ENCODE data around the gene KIF22.

The KIF22 gene

DNA sequence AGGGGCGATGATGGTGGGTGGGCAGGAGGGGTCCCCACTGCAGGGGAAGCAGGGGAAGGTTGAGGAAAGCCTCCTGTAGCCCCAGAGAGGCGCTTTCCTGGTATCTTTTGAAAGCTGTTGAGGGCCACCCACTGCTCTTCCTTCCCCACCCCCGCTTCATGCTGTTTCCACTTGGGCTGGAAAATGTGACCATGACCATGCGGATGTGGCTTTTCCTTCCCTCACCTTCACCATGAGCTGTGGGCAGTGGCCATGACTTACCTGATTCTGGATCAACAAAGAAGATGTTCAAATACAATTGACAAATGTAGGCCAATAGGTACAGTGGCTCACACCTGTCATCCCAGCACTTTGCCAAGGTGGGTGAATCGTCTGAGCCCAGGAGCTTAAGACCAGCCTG is 43.5 kb downstream of the KIF22 start:
- H3K36me3 ChIP-seq (ENCODE audit: low read length): no peaks in the 10 kb centered on the region

DNA sequence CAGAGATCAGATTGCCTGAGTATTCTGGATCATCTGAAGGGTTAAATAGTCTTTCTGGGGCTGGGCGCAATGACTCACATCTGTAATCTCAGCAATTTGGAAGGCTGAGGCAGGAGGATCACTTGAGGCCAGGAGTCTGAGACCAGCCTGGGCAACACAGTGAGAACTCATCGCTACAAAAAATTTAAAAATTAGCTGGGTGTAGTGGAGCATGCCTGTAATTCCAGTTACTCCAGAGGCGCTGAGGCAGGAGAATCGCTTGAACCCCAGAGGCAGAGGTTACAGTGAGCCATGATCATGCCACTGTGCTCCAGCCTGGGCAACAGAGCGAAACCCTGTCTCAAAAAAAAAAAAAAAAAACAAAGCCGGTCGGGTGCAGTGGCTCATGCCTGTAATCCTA is 45.4 kb downstream of the KIF22 start:
- H4K20me1 ChIP-seq (ENCODE audit: low read depth, low read length): no peaks in the 10 kb centered on the region
- H3K4me2 ChIP-seq (ENCODE audit: low read depth, low read length, poor library complexity, severe bottlenecking): no peak overlapping the region
- no peak overlapping the region for H3K27ac ChIP-seq (ENCODE audit: low read depth, low read length)
- H3K9ac ChIP-seq (ENCODE audit: low read length): no peak overlapping the region
- TF ChIP-seq EZH2phosphoT487 (conservative IDR thresholded peaks at IDR 0.05; ENCODE audit: low read length): no peak
- TF ChIP-seq, protein P1, sequence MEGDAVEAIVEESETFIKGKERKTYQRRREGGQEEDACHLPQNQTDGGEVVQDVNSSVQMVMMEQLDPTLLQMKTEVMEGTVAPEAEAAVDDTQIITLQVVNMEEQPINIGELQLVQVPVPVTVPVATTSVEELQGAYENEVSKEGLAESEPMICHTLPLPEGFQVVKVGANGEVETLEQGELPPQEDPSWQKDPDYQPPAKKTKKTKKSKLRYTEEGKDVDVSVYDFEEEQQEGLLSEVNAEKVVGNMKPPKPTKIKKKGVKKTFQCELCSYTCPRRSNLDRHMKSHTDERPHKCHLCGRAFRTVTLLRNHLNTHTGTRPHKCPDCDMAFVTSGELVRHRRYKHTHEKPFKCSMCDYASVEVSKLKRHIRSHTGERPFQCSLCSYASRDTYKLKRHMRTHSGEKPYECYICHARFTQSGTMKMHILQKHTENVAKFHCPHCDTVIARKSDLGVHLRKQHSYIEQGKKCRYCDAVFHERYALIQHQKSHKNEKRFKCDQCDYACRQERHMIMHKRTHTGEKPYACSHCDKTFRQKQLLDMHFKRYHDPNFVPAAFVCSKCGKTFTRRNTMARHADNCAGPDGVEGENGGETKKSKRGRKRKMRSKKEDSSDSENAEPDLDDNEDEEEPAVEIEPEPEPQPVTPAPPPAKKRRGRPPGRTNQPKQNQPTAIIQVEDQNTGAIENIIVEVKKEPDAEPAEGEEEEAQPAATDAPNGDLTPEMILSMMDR (IDR thresholded peaks at IDR 0.05; ENCODE audit: insufficient read depth, low read length, poor library complexity, severe bottlenecking): no peak
- no peak overlapping the region for H2AFZ ChIP-seq (ENCODE audit: low read depth, low read length, severe bottlenecking)
- no peaks in the 10 kb centered on the region for H3K27me3 ChIP-seq (ENCODE audit: low read length)
- H3K36me3 ChIP-seq (ENCODE audit: low read length): no peaks in the 10 kb centered on the region
- no peaks in the 10 kb centered on the region for H3K9me3 ChIP-seq (ENCODE audit: insufficient read depth, low read length)
- H3K79me2 ChIP-seq (ENCODE audit: insufficient read depth, low read length): no peaks in the 10 kb centered on the region
- no peak overlapping the region for H3K4me3 ChIP-seq (ENCODE audit: insufficient read depth, low read length, poor library complexity, severe bottlenecking)
- H3K9me2 ChIP-seq (replicated peaks; ENCODE audit: insufficient read depth, low read length): no peaks in the 10 kb centered on the region
- no peaks in the 10 kb centered on the region for H3F3A ChIP-seq (ENCODE audit: insufficient read depth)

More for the DNA sequence above, 43.5 kb downstream of the KIF22 start:
- Histone ChIP-seq H3K4me3 (ENCODE audit: insufficient read depth, low read length, poor library complexity, severe bottlenecking) (no peak overlapping the region), H4K20me1 (ENCODE audit: low read depth, low read length) (no peaks in the 10 kb centered on the region), H3K4me2 (ENCODE audit: low read depth, low read length, poor library complexity, severe bottlenecking) (no peak overlapping the region), H3K27ac (ENCODE audit: low read depth, low read length) (no peak overlapping the region), H3K9me3 (ENCODE audit: insufficient read depth, low read length) (no peaks in the 10 kb centered on the region), H3K79me2 (ENCODE audit: insufficient read depth, low read length) (no peaks in the 10 kb centered on the region), H3K9me2 (replicated peaks; ENCODE audit: insufficient read depth, low read length) (no peaks in the 10 kb centered on the region), H2AFZ (ENCODE audit: low read depth, low read length, severe bottlenecking) (no peak overlapping the region), H3K9ac (ENCODE audit: low read length) (no peak overlapping the region), H3K27me3 (ENCODE audit: low read length) (no peaks in the 10 kb centered on the region), H3F3A (ENCODE audit: insufficient read depth) (no peaks in the 10 kb centered on the region)
- TF ChIP-seq EZH2phosphoT487 (conservative IDR thresholded peaks at IDR 0.05; ENCODE audit: low read length): no peak
- TF ChIP-seq, protein P1 (IDR thresholded peaks at IDR 0.05; ENCODE audit: insufficient read depth, low read length, poor library complexity, severe bottlenecking): no peak

DNA sequence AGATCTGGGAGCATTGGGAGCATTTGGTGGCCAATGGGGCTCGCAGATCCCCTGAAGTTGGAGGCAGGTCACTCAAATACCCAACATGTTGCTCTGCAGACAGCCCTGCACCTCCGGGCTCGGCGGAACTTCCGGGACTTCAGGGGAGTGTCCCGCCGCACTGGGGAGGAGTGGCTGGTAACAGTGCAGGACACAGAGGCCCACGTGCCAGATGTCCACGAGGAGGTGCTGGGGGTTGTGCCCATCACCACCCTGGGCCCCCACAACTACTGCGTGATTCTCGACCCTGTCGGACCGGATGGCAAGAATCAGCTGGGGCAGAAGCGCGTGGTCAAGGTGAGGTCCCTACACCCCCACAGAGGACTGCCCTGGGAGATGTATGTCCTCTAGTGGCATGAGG is 46.1 kb downstream of the KIF22 start:
- Histone ChIP-seq H3K4me3 (ENCODE audit: insufficient read depth, low read length, poor library complexity, severe bottlenecking) (no peak overlapping the region), H3K27ac (ENCODE audit: low read depth, low read length) (no peak overlapping the region), H3K79me2 (ENCODE audit: insufficient read depth, low read length) (no peaks in the 10 kb centered on the region), H3F3A (ENCODE audit: insufficient read depth) (no peaks in the 10 kb centered on the region), H3K4me2 (ENCODE audit: low read depth, low read length, poor library complexity, severe bottlenecking) (no peak overlapping the region), H2AFZ (ENCODE audit: low read depth, low read length, severe bottlenecking) (no peak overlapping the region), H4K20me1 (ENCODE audit: low read depth, low read length) (no peaks in the 10 kb centered on the region), H3K9me3 (ENCODE audit: insufficient read depth, low read length) (no peaks in the 10 kb centered on the region), H3K9ac (ENCODE audit: low read length) (no peak overlapping the region), H3K9me2 (replicated peaks; ENCODE audit: insufficient read depth, low read length) (no peaks in the 10 kb centered on the region), H3K27me3 (ENCODE audit: low read length) (no peaks in the 10 kb centered on the region), H3K36me3 (ENCODE audit: low read length) (no peaks in the 10 kb centered on the region)
- TF ChIP-seq EZH2phosphoT487 (conservative IDR thresholded peaks at IDR 0.05; ENCODE audit: low read length): no peak
- TF ChIP-seq, protein P1 (IDR thresholded peaks at IDR 0.05; ENCODE audit: insufficient read depth, low read length, poor library complexity, severe bottlenecking): no peak

Data from SU-DHL-6 (cell line).